GM18861 (cell line): ENCODE results near the gene ENAM.
"Not testable (repeated sequence)": the region's sequence is repeated elsewhere in the genome, so short reads cannot be mapped to it uniquely, and the experiment has no call there.

Experiments
- ATAC-seq: cut with Tn5 transposase; IDR thresholded peaks from one replicate; pipeline ENCODE4 v1.9.1; 2021; ENCODE audit not compliant: unreplicated experiment

ENAM gene

GRCh38 chr4:70674191-70674590 lies 45.6 kb downstream of the ENAM start:
- no peak for ATAC-seq

- no peak for ATAC-seq
Measured at GRCh38 chr4:70674731-70675130, 46.2 kb downstream of the ENAM start.

GRCh38 chr4:70676554-70677090 lies 48.1 kb downstream of the ENAM start:
- ATAC-seq = no peak

GRCh38 chr4:70678383-70678999 lies 49.9 kb downstream of the ENAM start:
- ATAC-seq = peak; percentile 72

- no peak for ATAC-seq
Measured at GRCh38 chr4:70680934-70681333, 52.4 kb downstream of the ENAM start.

- peak; percentile 37 for ATAC-seq
Measured at GRCh38 chr4:70681704-70682103, 53.2 kb downstream of the ENAM start.

GRCh38 chr4:70682142-70682541 lies 53.6 kb downstream of the ENAM start:
- not testable (repeated sequence) for ATAC-seq

- ATAC-seq = no peak
Measured at GRCh38 chr4:70687392-70687791, 58.8 kb downstream of the ENAM start.

- peak; percentile 93 for ATAC-seq
Measured at GRCh38 chr4:70687821-70688794, 59.6 kb downstream of the ENAM start, which contains the start of gene UTP3. UTP3 (plus strand) TSS chr4:70688532; CDS start chr4:70688678, 146 bp downstream.

GRCh38 chr4:70688795-70689231 lies 60.3 kb downstream of the ENAM start:
- ATAC-seq = no peak

- no peak for ATAC-seq
Measured at GRCh38 chr4:70691661-70692060, 63.1 kb downstream of the ENAM start.

- ATAC-seq = not testable (repeated sequence)
Measured at GRCh38 chr4:70694633-70695032, 66.1 kb downstream of the ENAM start.
